IgD-negative memory B cell (primary cell): ENCODE results near the gene VSTM2B. TPM values are rescaled to one million over a fixed set of nuclear protein-coding genes. Genes with fewer than 3 reads are reported as not detected.
"Not testable (repeated sequence)": the region's sequence is repeated elsewhere in the genome, so short reads cannot be mapped to it uniquely, and the experiment has no call there.

Experiments used
- H3K27ac Mint-ChIP-seq, 3 donors: one replicate each; pipeline ENCODE4 v1.8.0; 2020 to 2022; ENCODE audit warnings: mild to moderate bottlenecking in 3 of 3, mixed read lengths in 3 of 3, moderate library complexity in 1 of 3
- H3K27me3 Mint-ChIP-seq: one replicate; pipeline ENCODE4 v1.8.0; 2021; ENCODE audit warnings: mixed read lengths
- H3K36me3 Mint-ChIP-seq: one replicate; pipeline ENCODE4 v1.8.0; 2020; ENCODE audit warnings: mild to moderate bottlenecking, mixed read lengths
- H3K4me1 Mint-ChIP-seq, 3 donors: one replicate each; pipeline ENCODE4 v1.8.0; 2020 to 2022; ENCODE audit warnings: mixed read lengths in 3 of 3, mild to moderate bottlenecking in 1 of 3
- H3K4me3 Mint-ChIP-seq, 4 donors: one replicate each; pipeline ENCODE4 v1.8.0; 2020 to 2022; ENCODE audit warnings: mild to moderate bottlenecking in 4 of 4, mixed read lengths in 4 of 4, moderate library complexity in 3 of 4
- H3K9me3 Mint-ChIP-seq, 3 donors: one replicate each; pipeline ENCODE4 v1.8.0; 2020 to 2021; ENCODE audit warnings: mixed read lengths in 3 of 3, mild to moderate bottlenecking in 1 of 3
- polyA plus RNA-seq: library from polyadenylated mRNA; unstranded; fragments of 300-500 nt; fragmentation: Illumina TruSeq; gene quantifications from one replicate; pipeline ENCODE4 v1.2.3, GENCODE V29; 2021

The VSTM2B gene
- polyA plus RNA-seq, 1 donor from 2014 or later: not detected

DNA sequence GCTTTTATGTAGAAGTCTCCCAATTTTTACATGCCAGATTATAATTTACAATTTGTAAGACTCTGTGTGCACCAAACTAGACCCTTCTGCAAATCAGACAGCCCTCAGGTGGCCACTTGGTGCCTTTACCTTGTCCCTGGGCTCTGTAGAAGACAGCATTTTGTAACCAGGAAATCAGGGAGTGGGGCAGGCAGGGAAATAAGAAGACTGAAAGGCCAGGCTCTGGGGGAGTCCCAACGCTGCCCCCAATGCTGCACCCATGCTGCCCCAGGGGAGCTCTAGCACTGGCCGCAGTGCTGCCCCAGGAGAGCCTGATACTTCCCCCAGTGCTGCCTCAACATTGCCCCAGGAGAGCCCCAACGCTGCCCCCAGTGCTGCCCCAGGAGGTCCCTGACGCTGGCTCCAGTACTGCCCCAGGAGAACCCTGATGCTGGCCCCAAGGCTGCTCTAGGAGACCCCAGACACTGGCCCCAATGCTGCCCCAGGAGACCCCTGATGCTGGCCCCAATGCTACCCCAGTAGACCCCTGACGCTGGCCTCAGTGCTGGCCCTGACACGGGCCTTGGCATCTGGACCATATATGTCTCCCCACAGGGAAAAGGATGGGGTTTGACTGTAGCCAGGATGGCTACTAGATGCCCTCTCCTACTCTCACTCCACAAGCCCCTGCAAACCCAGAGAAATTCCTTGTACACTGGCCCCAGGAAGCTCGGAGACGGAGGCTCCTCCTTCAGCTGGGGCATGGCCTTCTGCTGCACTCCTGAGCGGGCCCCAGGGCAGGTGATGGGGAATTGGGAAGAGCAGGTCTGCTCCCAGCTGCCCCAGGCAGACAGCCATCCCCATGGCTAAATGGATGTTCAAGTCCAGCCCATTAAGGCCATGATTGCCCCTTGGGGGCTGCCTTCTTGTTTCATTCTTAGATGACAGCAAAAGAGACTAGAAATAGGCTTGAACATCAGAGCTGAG lies 23.6 kb downstream of the VSTM2B start:
- peaks cover 4 to 12% (median 12%) of the 10 kb centered on the region in 3 donors for H3K9me3 Mint-ChIP-seq
- no peaks in the 10 kb centered on the region for H3K4me1 Mint-ChIP-seq
- H3K4me3 Mint-ChIP-seq: no peak overlapping the region
- no peaks in the 10 kb centered on the region for H3K36me3 Mint-ChIP-seq
- H3K27ac Mint-ChIP-seq: no peak overlapping the region
- peaks cover 3% of the 10 kb centered on the region for H3K27me3 Mint-ChIP-seq

DNA sequence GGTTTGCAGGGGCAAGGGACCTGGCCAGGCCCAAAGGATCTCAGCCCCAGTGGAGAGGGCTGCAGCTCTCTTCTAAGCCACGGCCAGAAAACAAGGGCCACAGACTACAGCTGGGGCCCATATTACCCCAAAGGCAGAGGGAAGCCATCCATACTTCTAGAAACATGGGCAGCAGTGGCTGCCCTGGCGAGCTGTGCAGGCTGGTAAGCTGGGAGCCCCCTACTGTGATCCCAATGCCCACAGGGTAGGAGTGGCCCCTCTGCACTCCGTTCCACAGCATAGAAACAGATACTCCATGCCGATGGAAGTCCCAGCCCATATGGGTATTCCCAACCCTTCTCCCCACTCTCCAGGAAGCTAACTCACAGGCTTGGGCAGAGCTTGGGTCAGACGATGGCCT lies 25.1 kb downstream of the VSTM2B start:
- H3K9me3 Mint-ChIP-seq: peaks cover 7 to 25% (median 13%) of the 10 kb centered on the region in 3 donors
- no peak overlapping the region for H3K4me3 Mint-ChIP-seq
- H3K4me1 Mint-ChIP-seq: no peaks in the 10 kb centered on the region
- peaks cover 5% of the 10 kb centered on the region for H3K27me3 Mint-ChIP-seq
- no peak overlapping the region for H3K27ac Mint-ChIP-seq
- peaks cover 5% of the 10 kb centered on the region for H3K36me3 Mint-ChIP-seq

DNA sequence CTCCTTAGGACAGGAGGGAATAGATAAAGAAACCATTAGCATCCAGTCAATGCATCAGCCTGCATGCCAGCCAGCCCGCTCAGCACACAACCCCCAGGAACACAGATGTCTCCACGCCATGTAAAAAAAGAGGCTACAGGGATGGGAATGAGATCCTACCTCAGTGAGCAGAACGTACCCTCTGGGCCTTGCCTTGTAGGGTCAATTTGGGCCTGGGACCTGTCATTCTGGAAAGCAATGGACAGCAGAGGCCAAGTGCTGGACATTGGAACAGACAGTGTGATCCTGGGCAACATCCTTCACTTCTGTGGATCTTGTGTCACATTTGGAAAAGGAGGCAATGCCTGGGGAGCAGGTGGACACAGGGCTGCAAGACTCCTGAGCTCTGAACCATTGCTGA lies 26.0 kb downstream of the VSTM2B start:
- H3K4me1 Mint-ChIP-seq: no peaks in the 10 kb centered on the region
- peaks cover 5% of the 10 kb centered on the region for H3K27me3 Mint-ChIP-seq
- no peak overlapping the region for H3K4me3 Mint-ChIP-seq
- H3K9me3 Mint-ChIP-seq: peaks cover 7 to 27% (median 15%) of the 10 kb centered on the region in 3 donors
- peaks cover 5% of the 10 kb centered on the region for H3K36me3 Mint-ChIP-seq
- no peak overlapping the region for H3K27ac Mint-ChIP-seq

DNA sequence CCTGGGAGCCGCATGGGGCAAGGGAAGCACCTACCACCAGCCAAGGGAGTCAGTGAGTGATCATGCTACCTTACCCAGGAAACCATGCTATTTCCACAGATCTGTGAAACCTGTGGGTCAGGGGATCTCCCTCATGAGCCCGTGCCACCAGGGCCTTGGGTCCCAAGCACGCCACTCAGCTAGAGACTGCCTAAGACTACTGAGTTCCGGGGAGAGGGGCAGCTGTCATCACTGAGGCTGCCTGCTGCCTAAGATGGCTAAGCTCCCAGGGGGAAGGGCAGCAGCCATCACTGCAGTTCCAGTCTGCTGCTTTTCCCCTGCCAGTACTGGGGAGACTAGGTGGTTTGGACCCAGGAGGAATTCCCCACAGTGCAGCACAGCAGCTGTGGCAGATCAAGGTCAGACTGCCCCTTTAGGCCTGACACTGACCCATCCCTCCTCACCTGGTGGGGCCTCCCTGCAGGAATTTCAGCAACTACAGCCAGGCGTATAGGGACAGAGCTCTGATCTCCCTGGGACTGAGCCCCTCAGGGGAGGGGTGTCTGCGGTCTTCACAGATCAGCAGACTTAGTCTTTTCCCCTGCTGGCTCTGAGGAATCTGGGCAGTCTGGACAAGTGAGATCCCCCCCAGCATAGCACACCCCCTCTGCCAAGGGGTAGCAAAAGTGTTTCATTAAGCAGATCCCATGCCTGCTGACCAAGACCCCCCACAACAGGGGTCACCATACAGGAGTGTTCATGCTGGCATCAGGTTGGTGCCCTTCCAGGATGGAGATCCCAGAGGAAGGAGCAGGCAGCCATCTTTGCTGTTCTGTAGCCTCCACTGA lies 26.9 kb downstream of the VSTM2B start:
- Mint-ChIP-seq H3K4me1 (no peaks in the 10 kb centered on the region), H3K27ac (no peak overlapping the region), H3K4me3 (no peak overlapping the region), H3K9me3 (peaks cover 7 to 27% (median 16%) of the 10 kb centered on the region in 3 donors), H3K27me3 (peaks cover 3% of the 10 kb centered on the region), H3K36me3 (peaks cover 5% of the 10 kb centered on the region)

DNA sequence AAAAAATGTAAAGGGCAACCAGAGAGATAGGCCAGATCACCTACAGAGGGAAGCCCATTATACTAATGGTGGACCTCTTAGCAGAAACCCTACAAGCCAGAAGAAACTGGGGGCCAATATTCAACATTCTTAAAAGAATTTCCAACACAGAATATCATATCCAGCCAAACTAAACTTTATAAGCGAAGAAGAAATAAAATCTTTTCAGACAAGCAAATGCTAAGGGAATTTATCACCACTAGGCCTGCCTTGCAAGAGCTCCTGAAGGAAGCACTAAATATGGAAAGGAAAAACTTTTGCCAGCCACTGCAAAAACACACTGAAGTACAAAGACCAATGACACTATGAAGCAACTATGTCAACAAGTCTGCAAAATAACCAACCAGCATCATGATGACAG lies 28.4 kb downstream of the VSTM2B start:
- Mint-ChIP-seq H3K4me3 (no peak overlapping the region), H3K27me3 (peaks cover 3% of the 10 kb centered on the region), H3K9me3 (peaks cover 11 to 32% (median 23%) of the 10 kb centered on the region in 3 donors), H3K4me1 (no peaks in the 10 kb centered on the region), H3K36me3 (peaks cover 7% of the 10 kb centered on the region), H3K27ac (no peak overlapping the region)

DNA sequence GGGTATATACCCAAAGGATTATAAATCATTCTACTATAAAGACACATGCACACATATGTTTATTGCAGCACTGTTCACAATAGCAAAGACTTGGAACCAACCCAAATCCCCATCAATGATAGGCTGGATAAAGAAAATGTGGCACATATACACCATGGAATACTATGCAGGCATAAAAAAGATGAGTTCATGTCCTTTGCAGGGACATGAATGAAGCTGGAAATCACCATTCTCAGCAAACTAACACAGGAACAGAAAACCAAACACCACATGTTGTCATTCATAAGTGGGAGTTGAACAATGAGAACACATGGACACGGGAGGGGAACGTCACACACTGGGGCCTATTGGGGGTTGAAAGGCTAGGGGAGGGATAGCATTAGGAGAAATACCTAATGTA lies 33.3 kb downstream of the VSTM2B start:
- not testable (repeated sequence) for H3K4me1 Mint-ChIP-seq, H3K27ac Mint-ChIP-seq, H3K27me3 Mint-ChIP-seq, H3K36me3 Mint-ChIP-seq, H3K4me3 Mint-ChIP-seq
- H3K9me3 Mint-ChIP-seq: peaks cover 9 to 27% (median 21%) of the 10 kb centered on the region in 3 donors

DNA sequence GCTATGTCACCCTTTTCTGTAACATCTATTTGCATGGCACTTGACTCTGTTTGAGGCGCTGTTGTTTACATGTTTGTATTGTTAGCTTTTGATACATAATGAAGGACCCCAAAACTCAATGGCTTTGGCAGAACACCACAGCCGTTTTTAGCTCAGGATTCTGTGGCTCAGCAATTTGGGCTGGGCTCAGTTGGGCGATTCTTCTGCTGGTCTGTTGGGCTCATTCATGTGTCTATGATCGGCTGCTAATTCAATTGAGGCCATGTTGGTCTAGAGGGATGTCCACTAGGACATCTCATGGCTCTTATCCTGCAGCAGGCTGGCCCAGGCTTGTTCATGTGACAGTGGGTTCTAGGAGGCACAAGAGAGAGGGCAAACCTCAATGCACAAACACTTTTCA lies 33.9 kb downstream of the VSTM2B start:
- no peak overlapping the region for H3K27ac Mint-ChIP-seq
- no peaks in the 10 kb centered on the region for H3K4me1 Mint-ChIP-seq
- H3K9me3 Mint-ChIP-seq: peaks cover 8 to 22% (median 21%) of the 10 kb centered on the region in 3 donors
- no peak overlapping the region for H3K4me3 Mint-ChIP-seq
- no peaks in the 10 kb centered on the region for H3K27me3 Mint-ChIP-seq
- H3K36me3 Mint-ChIP-seq: peaks cover 7% of the 10 kb centered on the region

DNA sequence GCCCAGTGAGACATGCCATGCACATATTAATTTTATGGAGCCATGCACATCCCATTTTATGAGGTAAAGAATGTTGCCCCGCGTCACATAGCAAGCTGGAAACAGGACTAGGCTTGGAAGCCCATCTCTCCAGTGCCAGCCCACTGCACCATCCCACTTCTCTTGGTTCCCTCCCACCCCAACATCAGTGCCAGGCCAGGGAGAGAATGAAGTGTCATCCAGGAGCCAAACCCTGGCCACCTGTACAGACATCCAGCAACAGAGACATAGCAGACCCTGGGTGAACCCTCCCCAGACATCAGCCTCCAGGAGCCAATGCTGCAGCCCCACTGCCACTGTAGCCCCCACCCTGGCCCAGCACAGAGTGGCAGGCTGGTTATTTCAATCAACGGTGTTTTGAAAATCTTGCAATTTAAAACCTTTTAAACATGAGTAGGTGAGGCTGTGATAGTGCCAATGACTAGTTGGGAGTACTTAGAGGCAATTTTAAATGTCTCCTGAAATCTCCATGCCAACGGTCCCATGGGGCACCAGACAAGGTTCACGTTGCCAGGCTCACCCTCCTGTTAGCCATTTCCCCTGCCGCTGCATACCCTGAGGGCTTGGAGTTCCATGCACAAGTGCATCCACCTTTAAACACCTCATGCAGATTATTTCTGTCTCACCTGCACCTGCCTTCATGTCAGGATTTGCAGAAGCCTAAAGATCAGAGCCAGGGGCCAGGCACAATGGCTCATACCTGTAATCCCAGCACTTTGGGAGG lies 34.7 kb downstream of the VSTM2B start:
- peaks cover 6 to 16% (median 16%) of the 10 kb centered on the region in 3 donors for H3K9me3 Mint-ChIP-seq
- peaks cover 2% of the 10 kb centered on the region for H3K27me3 Mint-ChIP-seq
- no peak overlapping the region for H3K4me3 Mint-ChIP-seq

DNA sequence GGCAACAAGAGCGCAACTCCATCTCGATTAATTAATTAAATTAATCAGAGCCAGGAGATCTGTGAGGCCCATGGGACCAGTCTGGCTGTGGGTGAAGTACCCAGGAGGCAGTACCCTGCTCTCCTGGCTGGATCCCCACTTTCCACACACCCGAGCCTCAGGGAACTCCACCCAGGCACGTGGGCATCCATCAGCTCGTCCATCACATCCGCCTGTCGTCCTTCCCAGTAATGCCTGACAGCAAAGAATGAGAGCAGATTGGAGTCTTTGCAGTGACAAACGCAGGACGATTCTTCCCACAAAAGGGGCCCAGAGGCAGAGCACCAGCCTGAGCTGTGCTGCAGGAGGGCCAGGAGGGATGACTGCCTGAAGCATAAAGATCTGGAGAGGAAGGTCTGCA lies 35.8 kb downstream of the VSTM2B start:
- peaks cover 3% of the 10 kb centered on the region for H3K36me3 Mint-ChIP-seq
- H3K4me1 Mint-ChIP-seq: no peaks in the 10 kb centered on the region
- no peak overlapping the region for H3K4me3 Mint-ChIP-seq
- no peak overlapping the region for H3K27ac Mint-ChIP-seq
- peaks cover 6 to 15% (median 10%) of the 10 kb centered on the region in 3 donors for H3K9me3 Mint-ChIP-seq
- peaks cover 2% of the 10 kb centered on the region for H3K27me3 Mint-ChIP-seq

More for the DNA sequence above, 34.7 kb downstream of the VSTM2B start:
- H3K27ac Mint-ChIP-seq: no peak overlapping the region
- H3K36me3 Mint-ChIP-seq: peaks cover 4% of the 10 kb centered on the region
- H3K4me1 Mint-ChIP-seq: no peaks in the 10 kb centered on the region

DNA sequence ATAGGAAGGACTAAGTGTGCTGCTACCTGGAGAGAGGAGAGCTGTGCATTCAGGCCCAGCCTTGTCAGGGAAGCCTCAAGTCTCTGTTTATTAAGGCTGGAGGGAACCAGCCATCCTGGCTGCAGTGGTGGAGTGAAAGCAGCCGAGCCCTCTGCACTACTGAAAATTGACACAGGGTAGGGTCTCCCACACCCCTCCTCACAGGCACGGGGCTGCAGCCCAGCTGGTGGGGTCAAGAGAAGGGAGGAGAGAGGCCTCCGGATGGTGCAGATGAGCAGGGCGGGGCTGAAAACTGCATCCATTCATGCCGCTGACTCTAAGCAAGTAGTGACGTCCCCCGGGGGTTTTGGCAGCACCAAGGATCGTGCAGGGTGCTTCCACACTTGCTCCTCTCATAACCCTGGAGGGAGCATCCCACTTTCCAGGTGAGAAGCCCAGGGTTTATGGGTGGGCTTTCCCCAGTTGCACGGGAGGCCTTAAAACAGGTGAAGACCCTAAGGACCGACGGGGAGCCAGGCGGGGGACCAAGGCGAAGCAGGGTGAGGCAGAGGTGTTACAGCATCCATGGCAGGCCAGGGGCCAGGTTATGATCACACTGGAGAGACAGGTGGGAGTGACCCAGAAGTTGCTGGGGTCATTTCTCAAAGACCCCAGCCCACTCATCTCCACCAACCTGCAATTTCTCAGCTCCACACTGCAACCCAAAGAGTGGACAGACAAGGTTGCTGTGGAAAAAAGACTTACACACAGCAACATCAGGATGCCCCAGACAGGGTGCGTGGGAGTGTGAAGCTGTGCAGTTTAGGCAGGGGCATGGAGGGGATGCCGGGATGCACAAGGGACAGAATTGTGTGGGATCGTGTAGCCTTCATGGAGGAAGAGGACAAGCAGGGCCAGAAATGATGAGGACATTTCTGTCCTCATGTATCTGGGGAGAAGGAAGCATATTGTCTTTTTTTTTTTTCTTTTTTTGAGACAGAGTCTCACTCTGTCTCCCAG lies 36.8 kb downstream of the VSTM2B start:
- no peaks in the 10 kb centered on the region for H3K4me1 Mint-ChIP-seq
- H3K9me3 Mint-ChIP-seq: peaks cover 6 to 14% (median 10%) of the 10 kb centered on the region in 3 donors
- H3K36me3 Mint-ChIP-seq: peaks cover 3% of the 10 kb centered on the region
- H3K27ac Mint-ChIP-seq: no peak overlapping the region
- peaks cover 2% of the 10 kb centered on the region for H3K27me3 Mint-ChIP-seq
- H3K4me3 Mint-ChIP-seq: no peak overlapping the region

DNA sequence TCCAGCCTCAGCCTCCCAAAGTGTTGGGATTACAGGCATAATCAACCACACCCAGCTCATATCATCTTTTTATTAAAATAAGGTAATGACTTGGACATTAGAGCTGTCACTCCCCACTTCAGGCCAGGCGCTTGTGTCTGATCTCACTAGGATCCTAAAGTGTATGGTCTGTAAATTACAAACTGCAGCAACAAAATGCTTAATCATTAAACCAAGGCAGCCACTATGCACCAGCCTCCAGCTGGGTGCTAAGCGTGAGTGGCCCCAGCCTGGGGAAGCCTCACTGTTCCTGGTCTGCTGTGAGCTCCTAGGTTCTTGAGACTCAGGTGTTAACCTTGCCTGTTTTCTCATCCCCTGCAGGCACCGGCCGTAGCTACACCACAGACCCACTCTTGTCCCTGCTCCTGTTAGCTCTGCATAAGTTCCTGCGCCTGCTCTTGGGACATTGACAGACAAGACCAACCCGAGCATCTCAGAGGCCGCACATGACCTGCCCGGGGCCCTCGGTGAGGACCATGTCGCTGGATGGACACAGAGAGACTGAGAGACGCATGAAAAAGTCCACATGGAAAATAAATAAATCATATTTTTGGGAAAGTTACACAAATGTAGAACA lies 37.8 kb downstream of the VSTM2B start:
- Mint-ChIP-seq H3K27ac (no peak overlapping the region), H3K27me3 (peaks cover 2% of the 10 kb centered on the region), H3K4me1 (no peaks in the 10 kb centered on the region), H3K4me3 (no peak overlapping the region), H3K9me3 (peaks cover 2 to 7% (median 4%) of the 10 kb centered on the region in 3 donors), H3K36me3 (no peaks in the 10 kb centered on the region)

DNA sequence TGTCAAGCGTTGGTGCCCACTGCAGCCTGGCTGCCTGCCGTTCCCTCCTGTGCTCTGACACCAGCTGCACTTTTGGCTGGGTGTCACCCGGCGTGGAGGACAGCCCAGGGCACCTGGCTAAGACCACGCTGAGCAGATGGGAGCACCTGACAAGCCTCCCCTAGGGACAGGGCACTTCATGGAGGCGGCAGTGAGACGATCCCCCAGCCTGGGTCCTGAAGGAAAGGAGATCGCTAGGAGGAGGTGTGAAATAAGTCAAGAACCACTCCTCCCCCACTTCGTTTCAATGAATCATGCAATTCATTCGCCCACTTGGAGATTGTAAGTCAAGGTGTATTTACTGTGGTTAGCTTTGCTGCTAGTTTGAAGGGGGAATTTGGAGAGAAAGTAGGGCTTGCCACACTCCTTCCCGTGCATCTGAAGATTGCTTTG lies 38.8 kb downstream of the VSTM2B start:
- peaks cover 2% of the 10 kb centered on the region for H3K27me3 Mint-ChIP-seq
- no peak overlapping the region for H3K4me3 Mint-ChIP-seq
- H3K9me3 Mint-ChIP-seq: peaks cover 2 to 4% (median 4%) of the 10 kb centered on the region in 3 donors
- H3K36me3 Mint-ChIP-seq: no peaks in the 10 kb centered on the region
- no peak overlapping the region for H3K27ac Mint-ChIP-seq
- H3K4me1 Mint-ChIP-seq: no peaks in the 10 kb centered on the region

DNA sequence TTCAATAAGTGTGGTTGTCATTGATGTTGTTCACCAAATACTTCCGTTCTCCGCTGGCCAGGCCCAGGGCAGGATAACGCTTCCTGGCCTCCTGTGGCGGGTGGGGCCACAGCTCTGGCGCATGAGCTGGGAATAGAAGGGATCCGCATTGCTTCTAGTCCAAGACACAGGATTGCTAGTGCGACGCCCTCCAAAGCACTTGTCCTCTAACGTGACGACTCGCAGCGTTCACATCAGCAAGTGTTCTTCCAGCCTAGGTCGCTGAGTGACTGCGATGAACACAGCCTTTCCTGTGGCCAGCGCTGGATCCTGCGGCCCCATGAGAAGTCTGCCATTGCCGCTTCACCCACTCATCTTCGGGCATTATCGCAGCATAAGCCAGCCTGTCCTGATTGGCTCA lies 39.4 kb downstream of the VSTM2B start:
- H3K4me3 Mint-ChIP-seq: no peak overlapping the region
- H3K27me3 Mint-ChIP-seq: peaks cover 2% of the 10 kb centered on the region
- H3K36me3 Mint-ChIP-seq: no peaks in the 10 kb centered on the region
- H3K4me1 Mint-ChIP-seq: no peaks in the 10 kb centered on the region
- peaks cover 0 to 1% (median 0%) of the 10 kb centered on the region in 3 donors for H3K9me3 Mint-ChIP-seq
- H3K27ac Mint-ChIP-seq: no peak overlapping the region
